GM13976 (cell line): ENCODE results near the gene CACNA1E.

Experiments used
- DNase-seq: peaks from one replicate; pipeline ENCODE4 v3.0.0; 2012; ENCODE audit warnings: low spot score
- in situ Hi-C: fragments of 300-500 bp; cut with MboI; formaldehyde crosslinking; loops from one replicate; pipeline ENCODE4 v1.12.0; 2022; ENCODE audit warnings: low sequenced_read_pairs, mixed read lengths, inconsistent platforms; ENCODE audit not compliant: unreplicated experiment
- TF ChIP-seq, protein P1 (sequence below): IDR thresholded peaks from 2 replicates; pipeline ENCODE4 v1.5.1; 2012; ENCODE audit warnings: borderline replicate concordance, mild to moderate bottlenecking; ENCODE audit not compliant: insufficient read depth; ENCODE audit errors: extremely low read depth, missing control alignments, control extremely low read depth

The CACNA1E gene

DNA sequence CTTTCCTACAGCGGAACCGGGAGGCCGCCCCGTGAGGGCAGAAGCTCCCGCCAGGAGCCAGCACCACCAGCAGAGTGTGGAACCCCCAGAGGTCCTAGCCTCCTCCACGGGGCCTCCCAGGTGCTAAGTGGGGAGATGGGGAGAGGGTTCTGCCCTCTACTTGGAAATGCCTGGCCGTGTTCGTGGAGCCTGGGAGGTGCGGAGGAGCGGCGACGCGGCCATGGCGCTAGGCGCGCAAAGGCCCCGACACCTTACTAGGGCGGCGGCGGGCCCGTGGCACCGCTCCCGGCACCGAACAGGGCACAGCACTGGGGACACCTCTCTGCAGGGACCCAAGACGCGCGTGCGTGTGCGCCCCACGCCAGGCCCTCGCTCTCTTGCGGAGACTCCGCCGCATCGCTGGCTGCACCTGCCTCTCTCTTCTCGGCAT lies 1.3 kb upstream of the CACNA1E start:
- DNase-seq = peak; percentile 23
- in situ Hi-C loops = loop anchor here (5.0 kb wide), 1 partner anchor 565 kb away; no protein-coding TSS in a partner anchor
- TF ChIP-seq, protein P1, sequence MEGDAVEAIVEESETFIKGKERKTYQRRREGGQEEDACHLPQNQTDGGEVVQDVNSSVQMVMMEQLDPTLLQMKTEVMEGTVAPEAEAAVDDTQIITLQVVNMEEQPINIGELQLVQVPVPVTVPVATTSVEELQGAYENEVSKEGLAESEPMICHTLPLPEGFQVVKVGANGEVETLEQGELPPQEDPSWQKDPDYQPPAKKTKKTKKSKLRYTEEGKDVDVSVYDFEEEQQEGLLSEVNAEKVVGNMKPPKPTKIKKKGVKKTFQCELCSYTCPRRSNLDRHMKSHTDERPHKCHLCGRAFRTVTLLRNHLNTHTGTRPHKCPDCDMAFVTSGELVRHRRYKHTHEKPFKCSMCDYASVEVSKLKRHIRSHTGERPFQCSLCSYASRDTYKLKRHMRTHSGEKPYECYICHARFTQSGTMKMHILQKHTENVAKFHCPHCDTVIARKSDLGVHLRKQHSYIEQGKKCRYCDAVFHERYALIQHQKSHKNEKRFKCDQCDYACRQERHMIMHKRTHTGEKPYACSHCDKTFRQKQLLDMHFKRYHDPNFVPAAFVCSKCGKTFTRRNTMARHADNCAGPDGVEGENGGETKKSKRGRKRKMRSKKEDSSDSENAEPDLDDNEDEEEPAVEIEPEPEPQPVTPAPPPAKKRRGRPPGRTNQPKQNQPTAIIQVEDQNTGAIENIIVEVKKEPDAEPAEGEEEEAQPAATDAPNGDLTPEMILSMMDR = no peak

DNA sequence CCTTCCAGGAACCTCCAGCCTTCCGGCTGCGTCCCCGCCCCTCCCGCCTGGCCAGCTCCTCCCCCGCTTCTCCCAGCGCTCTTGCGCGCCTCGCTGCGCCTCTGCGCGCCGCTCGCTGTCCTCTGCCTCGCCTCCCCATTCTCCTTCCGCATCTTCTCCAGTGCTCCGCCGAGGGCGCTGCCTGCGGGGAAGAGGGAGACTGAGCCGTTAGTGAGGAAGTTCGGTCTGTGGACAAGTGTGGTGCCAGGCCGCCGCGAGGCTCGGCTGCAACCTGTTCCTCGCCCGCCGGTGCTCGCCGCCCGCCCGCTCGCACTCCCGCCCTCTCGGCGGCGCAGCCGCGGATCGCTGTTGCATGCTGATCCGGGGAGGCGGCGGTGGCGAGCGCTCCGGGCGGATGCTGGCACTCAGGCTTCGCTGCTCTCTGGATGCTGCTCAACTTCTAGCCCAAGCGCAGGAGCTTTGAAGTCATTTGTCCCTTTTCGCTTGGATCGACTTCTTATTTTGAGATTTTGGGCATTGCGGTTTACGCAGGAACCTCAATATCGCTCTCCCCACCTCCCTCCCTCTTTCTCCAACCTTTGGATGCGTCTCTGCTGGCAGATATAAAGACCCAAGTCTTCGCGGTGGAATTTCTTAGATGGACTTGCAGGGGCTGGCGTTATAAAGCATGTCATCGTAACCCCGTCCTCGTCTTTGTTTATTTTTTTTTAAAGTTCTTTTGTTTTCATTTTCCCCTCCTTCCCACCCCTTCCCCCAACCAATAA lies 614 bp upstream of the CACNA1E start:
- peak; percentile 85 for DNase-seq
- TF ChIP-seq, protein P1 = no peak
- in situ Hi-C loops = loop anchor here (5.0 kb wide), 1 partner anchor 565 kb away; no protein-coding TSS in a partner anchor

DNA sequence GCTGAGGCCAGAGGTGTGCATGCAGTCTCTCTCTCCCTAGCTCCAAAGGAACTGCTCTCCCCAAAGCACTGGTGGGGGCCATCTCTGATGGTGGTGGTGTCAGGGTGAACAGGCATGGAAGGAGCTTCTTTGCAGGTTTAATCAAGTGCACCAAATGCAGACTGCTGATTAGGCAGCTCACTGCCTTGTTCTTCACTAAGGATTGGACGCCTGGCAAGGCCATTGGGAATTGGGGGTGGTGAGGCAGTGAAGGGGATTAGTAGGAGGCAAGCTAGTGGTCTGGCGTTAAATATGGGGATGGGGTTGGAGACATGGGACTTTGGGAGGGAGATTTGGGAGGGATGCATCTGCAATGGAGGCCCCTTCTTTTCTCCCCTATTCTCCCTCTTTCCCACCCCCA lies 1.5 kb downstream of the CACNA1E start:
- peak; percentile 33 for DNase-seq
- in situ Hi-C loops = loop anchor here (5.0 kb wide), 1 partner anchor 562 kb away; no protein-coding TSS in a partner anchor
- TF ChIP-seq, protein P1 = no peak

DNA sequence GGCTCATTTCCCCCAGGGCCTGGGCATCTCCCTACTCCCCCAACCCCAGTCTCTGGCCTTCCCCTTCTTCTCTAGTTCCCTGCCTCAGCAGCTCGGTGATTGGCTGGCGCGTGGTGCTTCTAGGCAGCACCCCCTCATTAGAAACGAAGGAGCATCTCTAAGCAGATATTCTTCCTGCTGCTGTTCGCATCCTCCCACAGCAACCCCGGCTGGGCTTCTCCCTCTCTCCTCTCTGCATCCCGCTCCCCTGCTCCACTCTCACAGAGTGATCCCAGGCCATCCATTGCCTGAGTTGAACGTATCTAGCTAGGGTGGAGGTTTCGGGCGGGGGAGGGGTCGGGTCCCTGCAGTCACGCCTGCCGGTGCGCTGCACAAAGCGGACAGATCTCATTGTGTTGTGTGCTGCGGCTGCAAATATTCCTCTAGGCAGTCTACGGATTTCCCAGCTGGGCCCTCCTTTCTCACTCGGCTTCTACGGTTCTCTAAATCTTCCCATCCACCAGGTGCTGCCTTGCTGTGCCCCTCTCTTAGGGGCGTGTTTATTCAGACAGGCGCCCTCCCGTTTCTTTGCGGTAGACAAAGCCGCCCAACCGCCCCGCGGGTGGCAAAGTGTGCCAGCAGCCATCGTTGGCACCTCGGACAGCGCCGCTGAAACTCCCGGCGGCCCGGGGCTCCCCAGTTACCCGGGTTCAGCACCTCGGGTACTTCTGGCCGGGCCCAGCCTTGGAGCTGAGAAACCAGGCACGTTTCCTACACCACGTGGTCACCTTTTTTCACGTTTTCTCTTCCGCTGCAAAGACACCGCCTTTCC lies 2.2 kb downstream of the CACNA1E start:
- in situ Hi-C loops = no loop called here
- peak; percentile 85 for DNase-seq
- TF ChIP-seq, protein P1 = no peak

DNA sequence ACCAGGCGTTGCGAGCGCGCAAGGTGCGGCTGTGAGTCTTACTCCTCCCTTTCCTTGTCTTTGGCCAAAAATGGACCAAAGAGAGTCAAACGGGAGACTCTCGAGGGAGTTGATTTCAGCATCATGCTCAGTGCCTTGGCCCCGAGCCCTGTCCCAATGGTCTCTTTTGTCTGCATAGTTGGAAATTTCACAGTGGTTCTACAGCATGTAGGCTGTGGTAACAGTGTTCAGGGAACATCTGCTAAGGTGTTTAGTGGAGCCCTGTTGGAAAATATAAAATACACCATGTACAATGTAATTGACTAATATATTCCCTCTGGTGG lies 2.7 kb downstream of the CACNA1E start:
- no peak for DNase-seq
- TF ChIP-seq, protein P1 = peak; percentile 35
- in situ Hi-C loops = no loop called here

DNA sequence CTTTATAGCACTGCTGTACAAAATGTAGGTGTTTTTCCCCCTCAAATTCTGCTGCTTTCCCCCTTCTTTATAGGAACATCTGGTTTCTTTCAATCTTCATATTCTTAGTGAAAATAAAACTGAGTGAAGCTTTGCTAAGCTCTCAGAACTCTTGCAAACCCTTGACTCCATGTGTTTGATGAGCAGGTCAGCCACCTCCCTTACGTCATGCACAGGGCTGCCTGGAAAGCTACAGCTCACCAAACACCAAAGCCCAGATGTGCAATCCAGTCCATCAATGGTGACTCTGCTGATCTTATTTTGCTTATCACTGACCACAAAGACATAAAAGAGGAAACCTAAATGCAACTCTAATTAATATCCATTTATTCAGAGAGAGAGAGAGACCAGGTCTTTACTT lies 5.5 kb downstream of the CACNA1E start:
- TF ChIP-seq, protein P1 = no peak
- in situ Hi-C loops = no loop called here
- no peak for DNase-seq
